Stomach (tissue), 4 donors: Measurements from ENCODE around the gene PLXNA2.

Experiments
- EP300 ChIP-seq: sonication (generic); formaldehyde crosslinking; IDR thresholded peaks from one replicate; pipeline ENCODE4 v1.6.1; 2017; ENCODE audit warnings: antibody characterized with exemption
- POLR2A ChIP-seq, 4 donors: fragments of 450-650 bp; IDR thresholded peaks; one replicate each; pipeline ENCODE4 v1.6.1; 2016; ENCODE audit warnings: antibody characterized with exemption in 4 of 4, control low read depth in 2 of 4, mild to moderate bottlenecking in 1 of 4, moderate library complexity in 1 of 4
- POLR2AphosphoS5 ChIP-seq, 3 donors: sonication (generic); formaldehyde crosslinking; IDR thresholded peaks; one replicate each; pipeline ENCODE4 v1.6.1; 2016; ENCODE audit warnings: antibody characterized with exemption in 3 of 3
- TF ChIP-seq, protein P1 (sequence below), 7 experiments: fragments of 450-650 bp in 4 of 7; fragments of 200-600 bp in 3 of 7; sonication (generic) in 3 of 7; IDR thresholded peaks; one replicate each; pipeline ENCODE4 v1.5.1; 2016 to 2019; ENCODE audit warnings: antibody characterized with exemption in 7 of 7, control low read depth in 2 of 7, mild to moderate bottlenecking in 1 of 7

DNA sequence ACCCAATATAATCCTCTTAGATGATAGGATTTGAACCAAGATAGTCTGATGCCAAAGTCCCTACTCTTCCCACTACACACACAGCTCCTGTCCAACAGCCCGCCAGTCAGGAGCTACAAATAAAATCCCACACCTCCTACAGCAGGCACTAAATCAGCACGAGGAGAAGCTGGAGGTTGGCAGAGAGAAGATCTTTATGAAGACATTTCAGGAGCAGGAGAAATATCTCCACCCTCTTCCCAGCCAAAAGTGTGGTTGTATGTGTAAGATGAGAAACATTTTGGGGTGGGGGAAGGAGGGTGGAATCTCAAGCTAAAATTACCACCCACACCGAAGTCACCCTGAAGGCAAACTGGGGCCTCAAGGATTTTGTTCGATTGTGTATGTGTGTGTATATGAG lies 54.5 kb downstream of the PLXNA2 start:
- TF ChIP-seq, protein P1, sequence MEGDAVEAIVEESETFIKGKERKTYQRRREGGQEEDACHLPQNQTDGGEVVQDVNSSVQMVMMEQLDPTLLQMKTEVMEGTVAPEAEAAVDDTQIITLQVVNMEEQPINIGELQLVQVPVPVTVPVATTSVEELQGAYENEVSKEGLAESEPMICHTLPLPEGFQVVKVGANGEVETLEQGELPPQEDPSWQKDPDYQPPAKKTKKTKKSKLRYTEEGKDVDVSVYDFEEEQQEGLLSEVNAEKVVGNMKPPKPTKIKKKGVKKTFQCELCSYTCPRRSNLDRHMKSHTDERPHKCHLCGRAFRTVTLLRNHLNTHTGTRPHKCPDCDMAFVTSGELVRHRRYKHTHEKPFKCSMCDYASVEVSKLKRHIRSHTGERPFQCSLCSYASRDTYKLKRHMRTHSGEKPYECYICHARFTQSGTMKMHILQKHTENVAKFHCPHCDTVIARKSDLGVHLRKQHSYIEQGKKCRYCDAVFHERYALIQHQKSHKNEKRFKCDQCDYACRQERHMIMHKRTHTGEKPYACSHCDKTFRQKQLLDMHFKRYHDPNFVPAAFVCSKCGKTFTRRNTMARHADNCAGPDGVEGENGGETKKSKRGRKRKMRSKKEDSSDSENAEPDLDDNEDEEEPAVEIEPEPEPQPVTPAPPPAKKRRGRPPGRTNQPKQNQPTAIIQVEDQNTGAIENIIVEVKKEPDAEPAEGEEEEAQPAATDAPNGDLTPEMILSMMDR (IDR thresholded peaks at IDR 0.05): no peak
- TF ChIP-seq POLR2A (IDR thresholded peaks at IDR 0.05) (no peak), POLR2AphosphoS5 (IDR thresholded peaks at IDR 0.05) (no peak), EP300 (no peak)
